ENCODE measurements around the gene TLE5.

GRCh38 chr19:3027292-3027691 is 35.0 kb downstream of the TLE5 start:
- TF ChIP-seq EZH2 (IDR thresholded peaks at IDR 0.05) = no peak
- TF ChIP-seq POLR2AphosphoS5 (IDR thresholded peaks at IDR 0.05; ENCODE audit: borderline replicate concordance, low read depth, low read length) = no peak

All from SK-N-MC (cell line).